Measurements from ENCODE around the gene COQ6. TPM values are rescaled to one million over a fixed set of nuclear protein-coding genes. Genes with fewer than 3 reads are reported as not detected.
A peak's percentile ranks its signal among the peaks of the same experiment; 100 is the strongest.
"Not testable (repeated sequence)": the region's sequence is repeated elsewhere in the genome, so short reads cannot be mapped to it uniquely, and the experiment has no call there.

Gene COQ6
- total RNA-seq, 2 experiments from 2014 or later = 17.6 to 17.7 TPM

DNA sequence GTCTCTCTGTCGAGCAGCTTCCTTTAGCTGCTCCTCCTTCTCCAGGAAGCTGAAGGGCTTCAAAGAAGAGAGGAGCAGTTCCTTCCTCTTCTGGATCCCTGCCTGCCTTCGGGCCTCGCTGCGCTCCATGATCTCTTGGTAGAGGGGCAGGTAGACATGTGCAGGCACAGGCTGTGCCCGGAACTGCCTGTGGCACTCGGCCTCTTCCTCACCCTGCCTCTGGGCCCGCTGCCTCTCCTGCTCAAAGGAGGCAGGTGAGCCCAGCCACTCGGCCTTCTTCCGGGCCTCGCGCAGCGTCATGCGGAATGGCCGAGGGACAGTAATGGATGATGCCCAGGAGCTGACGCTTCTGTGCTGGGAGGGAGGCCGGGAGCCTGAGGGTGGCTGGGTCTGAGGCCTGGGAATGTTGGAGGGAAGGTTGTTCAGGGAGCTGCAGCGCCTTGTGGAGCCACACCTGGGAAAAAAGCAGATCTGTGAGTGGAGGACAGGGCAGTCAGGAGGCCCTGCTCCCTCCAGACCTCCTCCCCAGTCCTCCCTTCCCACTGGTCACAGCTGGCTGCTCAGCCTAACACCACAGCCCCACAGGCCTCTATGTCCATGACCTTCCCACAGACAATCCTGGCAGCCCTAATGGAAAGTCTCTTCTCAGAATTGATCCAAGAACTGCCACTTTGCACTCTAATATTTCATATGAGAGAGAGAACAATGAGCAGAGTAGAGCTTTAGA, 5.5 kb upstream of the COQ6 start:
- intact Hi-C loops (cut with micrococcal nuclease) = no loop called here
- DNase-seq = no peak
- H3K9me3 Mint-ChIP-seq = no peaks in the 10 kb centered on the region
- no peak overlapping the region for H3K4me3 Mint-ChIP-seq
- CTCF ChIA-PET = no interaction called here
- no peak overlapping the region for H3K27ac Mint-ChIP-seq
- H3K36me3 Mint-ChIP-seq (ENCODE audit: low read depth) = peaks cover 6% of the 10 kb centered on the region
- H3K27me3 Mint-ChIP-seq (ENCODE audit: low read depth) = no peaks in the 10 kb centered on the region
- H3K4me1 Mint-ChIP-seq (ENCODE audit: low read depth) = peaks cover under 1% of the 10 kb centered on the region

DNA sequence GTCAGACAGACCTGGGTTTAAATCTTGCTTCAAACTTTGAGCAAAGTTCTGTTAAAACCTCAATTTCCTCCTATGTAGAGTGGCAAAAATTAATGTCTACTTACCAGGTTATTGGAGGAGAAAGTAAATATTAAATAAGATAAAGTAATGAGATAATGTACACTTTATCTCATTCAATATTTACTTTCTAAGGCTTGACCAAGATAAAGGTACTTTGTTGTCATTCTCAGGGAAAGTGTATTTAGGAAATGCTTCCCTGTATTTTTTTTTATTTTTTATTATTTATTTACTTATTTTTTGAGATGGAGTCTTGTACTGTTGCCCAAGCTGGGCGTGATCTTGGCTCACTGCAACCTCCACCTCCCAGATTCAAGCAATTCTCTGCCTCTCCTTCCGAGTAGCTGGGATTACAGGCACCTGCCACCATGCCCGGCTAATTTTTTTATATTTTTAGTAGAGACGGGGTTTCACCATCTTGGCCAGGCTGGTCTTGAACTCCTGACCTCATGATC, 4.9 kb upstream of the COQ6 start:
- Mint-ChIP-seq H3K4me1 (ENCODE audit: low read depth) (peaks cover 5% of the 10 kb centered on the region), H3K9me3 (no peaks in the 10 kb centered on the region), H3K4me3 (no peak overlapping the region), H3K27ac (no peak overlapping the region), H3K27me3 (ENCODE audit: low read depth) (no peaks in the 10 kb centered on the region), H3K36me3 (ENCODE audit: low read depth) (peaks cover 6% of the 10 kb centered on the region)
- no peak for DNase-seq
- intact Hi-C loops (cut with micrococcal nuclease) = no loop called here
- CTCF ChIA-PET = no interaction called here

DNA sequence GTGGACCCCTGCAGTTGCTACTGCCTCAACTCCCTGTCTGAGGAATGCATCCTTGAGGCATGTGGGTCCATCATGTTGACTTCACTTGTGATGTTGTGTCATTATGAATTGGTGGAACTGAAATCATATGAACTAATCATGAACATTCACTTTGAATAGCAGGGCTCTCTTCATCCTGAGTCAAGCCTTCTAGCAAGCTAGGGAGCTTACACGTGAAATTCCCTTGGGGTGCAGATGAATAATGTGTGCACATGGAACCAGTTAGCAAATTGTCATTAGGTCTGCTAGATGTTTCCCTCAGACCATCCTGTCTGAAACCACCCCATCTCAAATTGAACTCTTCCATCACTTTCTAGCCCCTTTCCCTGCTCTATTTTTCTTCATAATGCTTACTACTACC, 3.6 kb downstream of the COQ6 start:
- Mint-ChIP-seq H3K4me1 (ENCODE audit: low read depth) (peaks cover 21% of the 10 kb centered on the region), H3K36me3 (ENCODE audit: low read depth) (peaks cover 12% of the 10 kb centered on the region), H3K4me3 (no peak overlapping the region), H3K27me3 (ENCODE audit: low read depth) (no peaks in the 10 kb centered on the region), H3K27ac (peak overlapping the region; percentile 9), H3K9me3 (no peaks in the 10 kb centered on the region)
- DNase-seq = no peak
- intact Hi-C loops (cut with micrococcal nuclease) = loop anchor here (5.0 kb wide), 2 partner anchors 84 to 211 kb away; no protein-coding TSS in a partner anchor
- CTCF ChIA-PET = interaction anchor here (1.0 kb wide), 1 partner anchor 18 kb away, joined by 4 read pairs; no protein-coding TSS in a partner anchor

DNA sequence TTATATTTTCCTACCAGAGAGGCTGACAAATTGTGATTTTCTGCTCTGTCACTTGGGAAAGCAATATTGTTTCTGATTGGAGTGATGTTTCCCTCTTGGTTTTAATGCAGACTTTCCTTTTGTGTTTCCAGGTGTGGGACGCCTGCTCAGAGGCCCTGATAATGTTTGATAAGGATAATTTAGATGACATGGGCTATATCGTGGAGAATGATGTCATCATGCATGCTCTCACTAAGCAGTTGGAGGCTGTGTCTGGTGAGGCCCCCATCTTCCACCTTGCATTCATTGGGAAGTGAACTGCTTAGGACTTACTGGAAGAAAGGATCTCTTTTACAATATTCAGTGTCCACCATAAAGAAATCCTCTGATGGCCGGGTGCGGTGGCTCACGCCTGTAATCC, 5.6 kb downstream of the COQ6 start:
- peaks cover 14% of the 10 kb centered on the region for H3K36me3 Mint-ChIP-seq (ENCODE audit: low read depth)
- H3K27ac Mint-ChIP-seq = no peak overlapping the region
- H3K4me1 Mint-ChIP-seq (ENCODE audit: low read depth) = peaks cover 13% of the 10 kb centered on the region
- intact Hi-C loops (cut with micrococcal nuclease) = no loop called here
- no peaks in the 10 kb centered on the region for H3K9me3 Mint-ChIP-seq
- H3K27me3 Mint-ChIP-seq (ENCODE audit: low read depth) = no peaks in the 10 kb centered on the region
- no peak overlapping the region for H3K4me3 Mint-ChIP-seq
- CTCF ChIA-PET = no interaction called here
- DNase-seq = no peak

DNA sequence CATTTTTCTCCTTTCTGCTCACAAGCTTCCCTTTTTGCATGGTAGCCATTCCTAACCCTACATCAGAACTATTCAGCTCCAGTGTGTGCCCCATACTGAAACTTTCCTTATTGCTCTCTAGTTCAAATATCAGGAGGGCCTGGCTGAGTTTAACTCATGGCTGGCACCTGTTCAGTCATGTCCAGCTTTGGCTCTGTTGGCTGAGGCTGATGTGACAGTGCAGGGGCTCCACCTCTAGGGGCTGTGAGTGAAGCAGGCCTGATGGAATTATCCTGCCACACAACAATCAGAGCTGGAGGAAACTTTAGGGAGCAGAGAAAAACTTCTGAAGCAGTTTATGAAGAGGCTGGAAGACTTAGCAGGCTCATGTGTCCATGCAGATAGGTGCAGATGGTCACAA, 8.5 kb downstream of the COQ6 start:
- Mint-ChIP-seq H3K4me3 (no peak overlapping the region), H3K36me3 (ENCODE audit: low read depth) (peaks cover 18% of the 10 kb centered on the region), H3K4me1 (ENCODE audit: low read depth) (no peaks in the 10 kb centered on the region), H3K9me3 (no peaks in the 10 kb centered on the region), H3K27me3 (ENCODE audit: low read depth) (no peaks in the 10 kb centered on the region), H3K27ac (peak overlapping the region; percentile 39)
- CTCF ChIA-PET = interaction anchor here (1.0 to 1.4 kb wide), 2 partner anchors 9 to 16 kb away, joined by 4 to 6 read pairs; partner anchors contain the start of genes COQ6 and FAM161B
- DNase-seq = no peak
- intact Hi-C loops (cut with micrococcal nuclease) = no loop called here

DNA sequence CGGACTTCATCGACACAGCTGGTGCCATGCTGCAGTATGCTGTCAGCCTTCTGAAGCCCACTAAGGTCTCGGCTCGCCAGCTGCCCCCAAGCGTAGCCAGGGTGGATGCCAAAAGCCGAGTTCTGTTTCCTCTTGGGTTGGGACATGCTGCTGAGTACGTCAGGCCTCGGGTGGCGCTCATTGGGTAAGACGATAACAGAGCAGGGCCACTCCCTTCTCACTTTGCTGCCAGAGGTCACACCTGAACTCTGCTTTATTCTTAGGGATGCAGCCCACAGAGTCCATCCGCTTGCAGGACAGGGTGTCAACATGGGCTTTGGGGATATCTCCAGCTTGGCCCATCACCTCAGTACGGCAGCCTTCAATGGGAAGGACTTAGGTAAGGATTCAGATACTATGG, 11.1 kb downstream of the COQ6 start:
- H3K4me1 Mint-ChIP-seq (ENCODE audit: low read depth) = no peaks in the 10 kb centered on the region
- H3K9me3 Mint-ChIP-seq = no peaks in the 10 kb centered on the region
- H3K27ac Mint-ChIP-seq = no peak overlapping the region
- H3K36me3 Mint-ChIP-seq (ENCODE audit: low read depth) = peaks cover 16% of the 10 kb centered on the region
- H3K4me3 Mint-ChIP-seq = no peak overlapping the region
- no peaks in the 10 kb centered on the region for H3K27me3 Mint-ChIP-seq (ENCODE audit: low read depth)
- intact Hi-C loops (cut with micrococcal nuclease) = no loop called here
- CTCF ChIA-PET = no interaction called here
- no peak for DNase-seq

DNA sequence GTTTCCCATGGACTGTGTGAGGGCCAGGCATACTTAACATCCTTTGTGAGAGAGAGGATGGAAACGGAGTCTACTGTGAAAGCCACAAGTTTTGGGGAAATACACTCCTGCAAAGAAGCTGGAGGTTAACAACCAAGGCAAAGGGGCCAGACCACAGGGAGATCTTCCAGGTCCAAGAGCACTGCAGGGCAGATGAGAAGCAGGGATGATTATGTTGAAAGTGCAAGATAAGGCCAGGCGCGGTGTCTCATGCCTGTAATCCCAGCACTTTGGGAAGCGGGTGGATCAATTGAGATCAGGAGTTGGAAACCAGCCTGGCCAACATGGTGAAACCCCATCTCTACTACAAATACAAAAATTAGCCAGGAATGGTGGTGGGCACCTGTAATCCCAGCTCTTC, 15.1 kb downstream of the COQ6 start:
- H3K36me3 Mint-ChIP-seq (ENCODE audit: low read depth) = peaks cover 19% of the 10 kb centered on the region
- H3K4me1 Mint-ChIP-seq (ENCODE audit: low read depth) = no peaks in the 10 kb centered on the region
- no peaks in the 10 kb centered on the region for H3K27me3 Mint-ChIP-seq (ENCODE audit: low read depth)
- no peaks in the 10 kb centered on the region for H3K9me3 Mint-ChIP-seq
- CTCF ChIA-PET = no interaction called here
- H3K4me3 Mint-ChIP-seq = no peak overlapping the region
- DNase-seq = no peak
- no peak overlapping the region for H3K27ac Mint-ChIP-seq
- intact Hi-C loops (cut with micrococcal nuclease) = no loop called here

DNA sequence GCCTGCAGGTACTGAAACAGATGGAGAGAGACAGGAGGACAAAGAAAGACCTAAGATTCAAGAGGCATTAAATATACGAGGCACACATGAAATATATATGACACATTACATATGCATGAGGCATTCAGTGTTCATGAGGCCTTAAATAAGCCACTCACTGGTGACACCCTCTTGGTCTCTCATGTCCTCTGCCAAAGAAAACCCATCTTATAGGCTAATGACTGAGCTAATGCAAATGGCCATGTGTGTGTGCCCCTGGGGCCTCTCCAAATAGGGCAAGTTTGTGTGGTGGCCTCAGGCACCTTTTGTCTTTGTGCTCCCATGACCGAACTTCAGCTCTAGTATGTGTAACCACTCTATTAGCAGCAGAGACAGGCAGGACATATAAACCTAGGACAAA, 18.8 kb downstream of the COQ6 start:
- H3K4me1 Mint-ChIP-seq (ENCODE audit: low read depth) = no peaks in the 10 kb centered on the region
- no peaks in the 10 kb centered on the region for H3K9me3 Mint-ChIP-seq
- CTCF ChIA-PET = no interaction called here
- no peaks in the 10 kb centered on the region for H3K27me3 Mint-ChIP-seq (ENCODE audit: low read depth)
- H3K36me3 Mint-ChIP-seq (ENCODE audit: low read depth) = peaks cover 9% of the 10 kb centered on the region
- intact Hi-C loops (cut with micrococcal nuclease) = no loop called here
- no peak overlapping the region for H3K27ac Mint-ChIP-seq
- H3K4me3 Mint-ChIP-seq = no peak overlapping the region
- no peak for DNase-seq

DNA sequence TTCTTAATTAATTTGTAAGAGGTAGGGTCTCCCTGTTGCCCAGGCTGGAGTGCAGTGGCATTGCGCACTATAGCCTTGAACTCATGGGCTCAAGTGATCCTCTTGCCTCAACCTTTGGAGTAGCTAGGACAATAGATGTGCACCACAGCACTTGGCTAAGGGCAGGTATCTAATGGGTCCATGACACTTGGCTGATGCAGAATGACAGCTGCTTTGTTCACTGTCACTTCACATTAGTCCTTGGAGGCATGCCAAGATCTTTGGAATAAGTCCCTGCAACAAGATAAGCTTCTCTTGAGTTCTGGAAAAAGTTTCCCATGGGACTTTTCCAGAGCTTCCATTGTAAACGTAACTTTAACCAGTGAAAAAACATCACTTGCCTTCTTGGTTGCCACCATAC, 23.4 kb downstream of the COQ6 start:
- CTCF ChIA-PET = no interaction called here
- no peak for DNase-seq
- Mint-ChIP-seq H3K27ac (no peak overlapping the region), H3K27me3 (ENCODE audit: low read depth) (no peaks in the 10 kb centered on the region), H3K4me1 (ENCODE audit: low read depth) (no peaks in the 10 kb centered on the region), H3K9me3 (no peaks in the 10 kb centered on the region), H3K4me3 (no peak overlapping the region), H3K36me3 (ENCODE audit: low read depth) (peaks cover 11% of the 10 kb centered on the region)
- intact Hi-C loops (cut with micrococcal nuclease) = no loop called here

DNA sequence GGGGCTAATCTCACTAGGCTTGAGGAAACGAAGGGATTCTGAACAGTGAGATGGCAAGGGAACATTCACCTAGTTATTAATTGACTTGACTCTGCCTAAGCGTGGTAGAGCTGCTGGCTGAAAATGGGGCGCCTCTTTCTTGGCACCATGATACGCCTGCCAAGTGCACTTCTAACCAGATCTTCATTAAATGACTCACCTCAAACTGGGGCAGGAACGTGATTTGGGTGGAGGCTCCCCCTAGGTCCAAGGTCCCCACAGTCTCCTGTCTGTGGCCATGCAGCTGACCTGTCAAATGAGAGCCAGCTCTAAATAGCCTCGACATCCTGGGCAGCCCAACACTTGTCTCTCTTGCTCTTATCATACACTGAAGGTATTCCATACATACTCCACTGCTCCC, 26.0 kb downstream of the COQ6 start:
- CTCF ChIA-PET = no interaction called here
- Mint-ChIP-seq H3K4me1 (ENCODE audit: low read depth) (no peaks in the 10 kb centered on the region), H3K27me3 (ENCODE audit: low read depth) (no peaks in the 10 kb centered on the region), H3K4me3 (no peak overlapping the region), H3K27ac (no peak overlapping the region), H3K9me3 (no peaks in the 10 kb centered on the region), H3K36me3 (ENCODE audit: low read depth) (peaks cover 4% of the 10 kb centered on the region)
- intact Hi-C loops (cut with micrococcal nuclease) = no loop called here
- no peak for DNase-seq

DNA sequence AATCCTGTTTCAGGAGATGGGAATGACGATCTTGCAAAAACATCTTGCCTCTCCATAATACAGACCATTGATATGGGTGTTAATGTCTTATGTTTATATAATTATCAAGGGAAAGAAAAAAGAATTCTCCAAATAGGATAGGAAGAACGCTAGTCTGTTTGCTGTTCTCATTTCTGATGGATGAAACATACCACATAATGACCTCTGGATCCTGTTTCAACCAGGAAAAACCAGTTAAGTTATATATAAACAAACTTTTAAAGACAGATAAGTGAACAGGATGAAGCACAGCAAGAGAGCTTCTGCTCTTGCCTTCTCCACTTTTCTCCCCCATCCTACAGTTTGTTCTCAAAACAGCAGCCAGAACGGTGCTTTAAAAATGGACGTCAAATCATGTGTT, 27.8 kb downstream of the COQ6 start:
- H3K36me3 Mint-ChIP-seq (ENCODE audit: low read depth) = peaks cover 4% of the 10 kb centered on the region
- no peaks in the 10 kb centered on the region for H3K9me3 Mint-ChIP-seq
- H3K27me3 Mint-ChIP-seq (ENCODE audit: low read depth) = no peaks in the 10 kb centered on the region
- intact Hi-C loops (cut with micrococcal nuclease) = no loop called here
- no peaks in the 10 kb centered on the region for H3K4me1 Mint-ChIP-seq (ENCODE audit: low read depth)
- no peak overlapping the region for H3K4me3 Mint-ChIP-seq
- H3K27ac Mint-ChIP-seq = no peak overlapping the region
- DNase-seq = no peak
- CTCF ChIA-PET = interaction anchor here (0.6 kb wide), 1 partner anchor 298 kb away, joined by 4 read pairs; no protein-coding TSS in a partner anchor

DNA sequence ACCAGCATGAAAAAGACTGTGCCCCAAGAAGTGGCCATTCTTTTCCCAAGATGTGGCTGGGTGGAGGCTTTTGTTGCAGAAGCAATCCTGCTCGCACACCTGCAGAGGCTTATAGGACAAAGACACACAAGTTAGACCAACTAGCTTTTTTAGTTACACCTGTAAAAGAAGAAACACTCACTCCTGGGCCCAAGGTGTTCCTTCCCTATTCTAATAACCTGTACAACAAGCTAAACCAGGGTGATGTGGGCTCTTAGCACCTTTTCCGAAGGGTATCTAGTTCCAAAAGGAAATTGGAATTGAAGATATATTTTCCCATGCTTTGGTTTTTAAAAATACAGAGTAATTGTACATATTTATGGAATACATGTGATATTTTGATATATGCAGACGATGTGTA, 38.0 kb downstream of the COQ6 start:
- H3K4me1 Mint-ChIP-seq (ENCODE audit: low read depth) = no peaks in the 10 kb centered on the region
- DNase-seq = no peak
- H3K27ac Mint-ChIP-seq = no peak overlapping the region
- H3K4me3 Mint-ChIP-seq = no peak overlapping the region
- H3K36me3 Mint-ChIP-seq (ENCODE audit: low read depth) = peaks cover 14% of the 10 kb centered on the region
- intact Hi-C loops (cut with micrococcal nuclease) = no loop called here
- H3K27me3 Mint-ChIP-seq (ENCODE audit: low read depth) = no peaks in the 10 kb centered on the region
- CTCF ChIA-PET = interaction anchor here (0.6 kb wide), 1 partner anchor 264 kb away, joined by 3 read pairs; no protein-coding TSS in a partner anchor
- no peaks in the 10 kb centered on the region for H3K9me3 Mint-ChIP-seq

DNA sequence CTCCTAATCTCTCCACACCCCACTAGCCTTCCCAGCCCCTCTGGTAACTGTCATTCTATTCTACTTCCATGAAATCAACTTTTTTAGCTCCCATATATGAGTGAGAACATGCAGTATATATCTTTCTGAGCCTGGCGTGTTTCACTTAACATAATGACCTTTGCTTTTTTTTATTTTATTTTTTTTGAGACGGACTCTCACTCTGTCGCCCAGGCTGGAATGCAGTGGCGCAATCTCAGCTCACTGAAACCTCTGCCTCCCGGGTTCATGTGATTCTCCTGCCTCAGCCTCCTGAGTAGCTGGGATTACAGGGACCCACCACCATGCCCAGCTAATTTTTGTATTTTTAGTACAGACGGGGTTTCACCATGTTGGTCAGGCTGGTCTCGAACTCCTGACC, 38.6 kb downstream of the COQ6 start:
- intact Hi-C loops (cut with micrococcal nuclease); H3K27ac Mint-ChIP-seq; H3K27me3 Mint-ChIP-seq (ENCODE audit: low read depth); H3K9me3 Mint-ChIP-seq; DNase-seq; H3K4me3 Mint-ChIP-seq; H3K4me1 Mint-ChIP-seq (ENCODE audit: low read depth): not testable (repeated sequence)
- CTCF ChIA-PET = interaction anchor here (0.6 kb wide), 1 partner anchor 263 kb away, joined by 3 read pairs; no protein-coding TSS in a partner anchor
- H3K36me3 Mint-ChIP-seq (ENCODE audit: low read depth) = peaks cover 14% of the 10 kb centered on the region
